KBM-7 (cell line): ENCODE results near the gene P2RY13.

Experiments used
- DNase-seq: peaks from one replicate; pipeline ENCODE4 v3.0.0-alpha.2; 2015
- in situ Hi-C: fragments of 300-500 bp; cut with MboI; formaldehyde crosslinking; loops from 2 replicates; pipeline ENCODE4 v1.14.3; 2020; ENCODE audit warnings: low sequenced_read_pairs, low pct_unique_long_range_greater_than_20kb, mixed read lengths

P2RY13 gene

DNA sequence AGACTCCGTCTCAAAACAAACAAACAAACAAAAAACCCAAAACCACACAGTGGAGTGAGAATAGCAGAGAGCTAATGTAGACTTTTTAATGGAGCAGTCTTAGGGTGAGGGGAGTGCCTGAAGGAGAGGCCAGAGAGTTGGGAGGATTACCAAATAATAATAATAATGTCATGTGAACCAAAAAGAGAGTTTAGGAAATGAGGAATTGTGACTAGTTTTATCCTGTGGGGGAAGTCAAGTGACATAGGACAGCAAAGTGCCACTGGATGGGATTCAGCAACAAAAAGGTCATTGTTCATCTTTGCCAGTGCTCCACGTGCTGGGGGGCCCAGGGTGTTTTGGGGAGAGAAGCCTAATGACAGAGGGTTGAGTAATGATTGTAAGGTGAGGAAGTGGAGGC lies 25.6 kb downstream of the P2RY13 start:
- no peak for DNase-seq
- in situ Hi-C loops: no loop called here

DNA sequence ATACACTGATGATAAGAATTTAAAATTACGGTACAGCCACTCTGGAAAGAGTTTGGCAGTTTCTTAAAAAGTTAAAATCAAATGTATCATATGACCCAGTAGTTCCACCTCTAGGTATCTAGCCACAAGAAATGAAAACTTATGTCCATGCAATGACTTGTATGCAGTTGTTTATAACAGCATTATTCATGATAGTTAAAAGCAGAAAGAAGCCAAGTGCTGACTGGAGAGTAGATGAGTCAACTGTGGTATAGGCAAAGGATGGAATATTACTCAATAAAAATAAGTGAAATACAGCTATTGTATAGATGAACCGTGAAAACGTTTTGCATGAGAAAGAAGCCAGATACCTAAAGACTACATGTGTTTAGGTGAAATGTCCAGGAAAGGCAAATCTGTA lies 27.6 kb downstream of the P2RY13 start:
- in situ Hi-C loops: no loop called here
- no peak for DNase-seq

DNA sequence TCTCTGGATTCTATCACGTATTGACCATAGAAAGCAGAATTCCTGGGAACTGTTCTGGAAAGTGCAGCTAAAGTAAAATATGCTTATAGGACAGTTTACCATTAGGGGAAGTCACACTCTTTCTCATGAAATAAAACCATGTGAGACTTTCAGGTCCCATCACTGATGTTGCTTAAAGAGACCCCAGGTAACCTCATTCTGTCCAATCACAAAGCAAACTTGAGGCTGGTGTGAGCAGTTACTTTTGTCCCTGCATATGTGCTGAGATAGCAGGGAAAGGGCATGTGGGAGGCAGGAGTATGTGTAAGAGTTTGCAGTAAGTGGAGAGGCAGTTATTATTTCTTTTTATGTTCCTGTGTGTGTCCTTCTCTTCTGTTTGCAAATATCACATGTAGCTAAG lies 28.8 kb downstream of the P2RY13 start:
- in situ Hi-C loops: no loop called here
- no peak for DNase-seq

DNA sequence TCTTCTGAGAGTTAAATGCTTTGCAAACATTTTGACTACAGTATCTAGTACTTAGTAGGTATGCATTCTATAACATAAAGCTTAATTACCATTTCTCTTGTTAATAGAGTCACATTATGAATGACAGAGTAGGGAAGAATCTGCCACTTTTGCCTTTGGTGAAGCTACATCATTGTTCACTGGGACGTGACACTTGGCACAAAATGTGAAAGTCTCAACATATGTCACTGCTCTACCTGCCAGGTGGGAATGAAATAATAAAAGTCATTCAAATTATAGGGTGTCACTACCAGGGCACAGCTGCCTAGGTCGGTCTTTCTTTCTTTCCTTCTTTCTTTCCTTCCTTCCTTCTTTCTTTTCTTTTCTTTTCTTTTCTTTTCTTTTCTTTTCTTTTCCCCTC lies 30.3 kb downstream of the P2RY13 start:
- in situ Hi-C loops: no loop called here
- DNase-seq: no peak

DNA sequence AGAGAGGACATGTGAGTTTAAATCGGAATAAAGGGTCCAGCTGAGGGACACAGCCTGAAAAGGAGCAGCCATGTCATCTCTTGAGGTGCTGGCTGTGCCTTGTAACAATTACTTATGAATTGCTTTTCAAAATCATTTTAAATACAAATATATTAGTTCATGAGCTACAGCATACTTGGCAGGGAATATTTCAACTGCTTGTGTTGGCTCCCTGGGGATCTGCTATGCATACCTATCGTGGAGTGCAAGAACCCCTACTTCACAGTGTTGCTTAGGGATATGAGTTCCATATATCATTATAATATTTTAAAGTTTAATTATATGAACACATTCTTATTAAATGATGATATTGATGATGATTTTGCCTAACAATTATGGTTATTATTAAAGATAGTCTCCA lies 31.9 kb downstream of the P2RY13 start:
- in situ Hi-C loops: no loop called here
- DNase-seq: no peak

DNA sequence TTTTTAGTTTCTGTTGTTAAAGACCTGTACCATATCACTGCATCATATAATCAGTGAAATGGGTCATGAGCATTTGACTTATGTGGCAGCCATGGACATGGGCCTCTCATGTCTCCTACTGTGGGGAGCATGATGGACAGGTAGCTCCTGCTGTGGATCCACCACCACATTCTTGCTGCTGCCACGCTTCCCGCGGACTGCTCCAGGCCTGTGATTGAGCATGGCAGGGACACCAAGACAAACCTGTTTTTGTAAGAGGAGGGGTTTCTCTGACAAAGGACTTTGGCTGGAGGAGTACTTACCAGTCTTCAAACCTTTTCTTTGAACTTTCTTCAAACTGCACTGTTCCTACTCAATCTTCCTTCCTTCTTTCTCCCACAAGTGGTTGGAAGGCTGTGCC lies 33.1 kb downstream of the P2RY13 start:
- no peak for DNase-seq
- in situ Hi-C loops: no loop called here

DNA sequence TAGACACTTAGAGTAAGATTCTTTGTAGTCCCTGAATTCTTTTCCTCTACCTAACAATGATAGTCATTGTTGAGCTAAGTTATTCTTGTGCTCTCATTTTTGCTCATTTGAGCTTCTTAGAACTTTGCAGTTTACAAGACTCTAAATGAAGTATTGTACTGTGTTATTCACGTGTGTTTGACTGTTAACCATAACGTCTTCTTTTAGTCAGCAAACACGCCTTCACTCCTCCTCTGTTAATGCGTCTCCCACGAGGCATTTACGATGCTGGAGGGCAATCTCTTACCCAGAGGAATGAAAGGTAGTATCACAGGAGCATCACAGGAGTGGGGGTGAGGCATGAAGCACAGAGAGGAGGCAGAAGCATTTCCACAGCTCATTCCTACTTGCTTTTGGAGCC lies 36.2 kb downstream of the P2RY13 start:
- in situ Hi-C loops: no loop called here
- DNase-seq: no peak

DNA sequence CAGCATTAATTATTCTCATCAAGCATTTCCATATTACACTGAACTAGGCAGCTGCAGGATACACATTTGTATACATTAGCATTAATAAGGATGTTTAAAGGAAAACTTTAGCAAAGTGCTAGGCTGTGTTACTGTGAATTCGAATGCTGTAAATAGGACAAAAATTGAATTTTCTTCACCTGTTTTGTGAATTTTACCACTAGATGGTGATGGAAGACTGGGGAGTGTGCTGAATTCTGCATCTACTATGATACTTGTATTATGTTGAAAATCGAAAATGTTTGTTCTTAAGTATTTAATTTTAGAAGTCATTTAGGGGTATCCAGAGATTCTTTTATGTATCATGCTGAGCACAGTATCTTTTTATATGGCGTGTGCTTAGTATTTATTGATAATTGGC lies 38.7 kb downstream of the P2RY13 start:
- peak; percentile 48 for DNase-seq
- in situ Hi-C loops: no loop called here

DNA sequence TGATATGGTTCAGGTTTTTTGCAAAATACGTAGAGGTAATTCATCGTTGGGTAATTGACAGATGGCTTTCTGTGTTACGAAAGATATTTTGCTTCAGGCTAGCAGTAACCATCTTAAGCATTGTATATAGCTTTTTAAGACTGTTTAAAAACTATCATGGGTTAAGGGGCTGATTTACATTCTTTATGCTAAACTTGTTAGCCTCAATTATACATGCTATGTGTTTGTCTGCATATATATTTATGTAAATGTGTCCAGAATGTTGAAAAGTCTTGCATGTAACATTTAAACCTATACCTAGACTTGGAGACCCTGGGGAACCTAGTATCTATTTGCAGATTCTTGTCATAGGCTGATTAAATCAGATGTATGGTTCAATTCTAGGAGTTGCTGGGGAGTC lies 39.9 kb downstream of the P2RY13 start:
- in situ Hi-C loops: loop anchor here (10.0 kb wide), 1 partner anchor 125 kb away; no protein-coding TSS in a partner anchor
- no peak for DNase-seq

DNA sequence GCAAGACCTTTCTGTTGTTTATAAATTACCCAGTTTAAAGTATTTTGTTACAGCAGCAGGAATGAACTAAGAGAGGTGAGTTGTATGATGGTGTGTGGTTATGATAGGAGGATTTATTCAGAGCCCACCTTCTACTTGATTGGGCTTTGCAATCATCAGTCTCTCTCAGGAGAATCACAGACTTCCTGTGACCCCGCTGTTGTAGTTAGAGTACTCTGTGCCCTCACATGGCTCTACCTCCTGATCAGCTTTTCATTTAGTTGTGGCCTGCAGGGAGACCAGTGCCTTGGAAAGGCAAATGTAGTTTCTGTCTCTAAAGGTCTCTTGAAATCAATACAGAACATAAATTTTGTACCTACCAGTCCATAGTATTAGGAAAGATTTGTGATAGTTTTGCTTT lies 43.4 kb downstream of the P2RY13 start:
- no peak for DNase-seq
- in situ Hi-C loops: loop anchor here (10.0 kb wide), 1 partner anchor 121 kb away; no protein-coding TSS in a partner anchor

DNA sequence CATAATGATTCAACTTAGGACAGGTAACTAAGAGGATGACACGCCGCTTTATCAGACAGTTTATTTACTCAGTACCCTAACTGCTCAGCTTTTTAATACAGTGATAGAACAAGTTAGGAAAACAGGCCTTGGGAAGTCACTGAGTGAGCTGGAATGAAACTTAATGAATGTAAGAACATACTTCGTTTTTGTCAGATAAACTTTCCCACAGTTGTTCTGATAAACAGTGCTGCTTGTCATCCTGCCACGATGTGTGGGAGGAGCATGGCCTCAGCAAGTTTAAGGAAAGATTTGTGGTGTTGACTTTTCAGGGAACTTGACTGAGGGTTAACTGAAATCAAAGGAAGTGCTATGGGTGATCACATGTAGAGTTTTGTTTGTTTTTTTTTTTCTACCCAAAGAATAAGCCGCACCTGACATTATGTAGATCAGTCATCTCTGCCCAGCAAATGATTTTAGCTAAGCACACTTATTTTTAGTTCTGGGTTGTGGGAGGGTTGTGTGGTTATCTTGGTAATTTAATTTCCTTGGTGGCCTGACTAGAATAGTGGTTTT lies 45.4 kb downstream of the P2RY13 start:
- peak; percentile 39 for DNase-seq
- in situ Hi-C loops: loop anchor here (10.0 kb wide), 1 partner anchor 119 kb away; no protein-coding TSS in a partner anchor

DNA sequence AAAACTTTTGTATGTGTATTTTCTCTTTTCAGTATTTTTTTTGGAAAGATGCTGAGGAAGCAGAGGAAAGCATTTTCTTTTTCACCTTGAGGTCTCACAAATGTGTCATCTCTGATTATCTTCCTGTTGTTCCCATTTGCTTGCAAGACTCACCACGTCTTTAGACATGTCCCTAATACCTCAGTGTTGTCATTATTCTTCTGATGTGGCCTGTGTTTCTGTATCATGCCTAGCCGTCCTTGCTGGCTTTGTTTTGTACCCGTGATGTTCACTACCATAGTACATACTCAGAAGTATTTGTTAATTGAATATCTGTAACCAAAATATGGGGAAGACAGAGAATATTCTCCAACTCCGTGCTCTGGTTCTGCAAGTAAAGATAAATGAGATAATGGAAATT lies 46.0 kb downstream of the P2RY13 start:
- in situ Hi-C loops: loop anchor here (10.0 kb wide), 1 partner anchor 119 kb away; no protein-coding TSS in a partner anchor
- DNase-seq: no peak

DNA sequence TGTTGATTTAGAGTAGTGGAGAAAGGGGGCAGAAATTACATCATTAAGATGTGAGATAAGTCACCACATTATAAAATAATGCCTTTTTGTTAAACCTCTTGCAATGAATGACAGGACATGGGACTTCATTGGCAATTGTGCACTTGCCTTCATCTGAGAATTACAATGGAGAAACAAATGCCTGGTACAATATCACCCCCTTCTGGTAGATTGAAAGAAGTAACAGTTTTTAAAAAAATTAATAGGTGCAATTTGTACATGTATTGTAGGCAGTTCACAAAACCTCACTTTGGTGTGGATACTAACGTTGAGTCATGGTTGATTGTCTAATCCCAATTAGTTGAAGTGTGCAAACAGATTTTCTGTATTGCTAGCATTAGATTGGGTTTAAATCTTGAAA lies 46.4 kb downstream of the P2RY13 start:
- in situ Hi-C loops: loop anchor here (10.0 kb wide), 1 partner anchor 118 kb away; no protein-coding TSS in a partner anchor
- peak; percentile 65 for DNase-seq

DNA sequence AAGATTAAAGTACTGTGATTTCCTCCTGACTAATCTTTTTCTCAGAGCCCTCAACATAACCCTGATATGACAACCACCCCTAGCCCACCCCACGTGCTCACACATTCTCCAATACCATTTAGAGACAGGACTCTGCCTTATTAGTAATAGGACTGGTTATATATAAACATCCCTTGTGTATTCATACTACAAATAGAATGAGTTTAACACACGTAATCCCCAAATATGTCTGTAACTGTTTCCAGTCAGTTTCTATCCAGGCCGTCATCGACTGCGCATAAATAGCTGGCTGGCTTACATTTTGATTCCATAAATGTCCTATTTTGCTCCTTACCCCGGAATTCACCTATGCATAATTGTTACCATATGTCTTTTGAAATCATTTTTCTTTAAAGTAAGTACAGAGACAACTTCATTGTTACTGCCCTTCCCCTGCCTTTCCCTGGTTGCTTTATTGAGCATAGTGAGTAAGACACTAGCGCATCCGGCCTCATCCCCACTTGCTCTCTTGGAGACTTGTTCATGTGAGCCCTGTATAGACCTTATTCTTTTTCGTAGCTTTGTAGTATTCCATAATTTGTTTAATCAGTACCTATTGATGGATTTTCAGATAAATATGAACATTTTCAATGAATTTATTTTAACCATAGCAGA lies 47.6 kb downstream of the P2RY13 start:
- in situ Hi-C loops: loop anchor here (10.0 kb wide), 1 partner anchor 117 kb away; no protein-coding TSS in a partner anchor
- no peak for DNase-seq

DNA sequence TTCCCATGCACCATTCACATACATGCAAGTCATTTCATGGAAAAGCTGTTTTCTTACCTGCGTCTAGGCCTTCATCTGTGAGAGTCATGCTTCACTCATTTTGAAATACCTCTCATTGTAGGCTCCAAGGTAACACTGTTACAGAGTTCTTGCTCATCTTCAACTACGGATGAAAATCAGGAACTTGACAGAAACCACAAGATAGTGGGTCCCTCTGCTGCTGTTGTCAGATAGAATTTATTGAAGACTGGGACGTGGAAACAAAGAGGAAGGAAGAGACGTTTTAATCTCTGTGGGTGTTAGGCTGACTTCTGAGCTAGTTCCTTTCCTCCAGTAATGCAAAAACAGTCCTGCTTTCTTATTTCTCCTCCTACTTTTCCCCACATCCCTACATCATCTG lies 51.1 kb downstream of the P2RY13 start, which contains the start of gene P2RY14:
P2RY14 (minus strand) TSS at position 313 of the 400 bp plus-strand sequence. CDS start 64,226 bp downstream, outside the sequence.
- in situ Hi-C loops: no loop called here
- peak; percentile 93 for DNase-seq

DNA sequence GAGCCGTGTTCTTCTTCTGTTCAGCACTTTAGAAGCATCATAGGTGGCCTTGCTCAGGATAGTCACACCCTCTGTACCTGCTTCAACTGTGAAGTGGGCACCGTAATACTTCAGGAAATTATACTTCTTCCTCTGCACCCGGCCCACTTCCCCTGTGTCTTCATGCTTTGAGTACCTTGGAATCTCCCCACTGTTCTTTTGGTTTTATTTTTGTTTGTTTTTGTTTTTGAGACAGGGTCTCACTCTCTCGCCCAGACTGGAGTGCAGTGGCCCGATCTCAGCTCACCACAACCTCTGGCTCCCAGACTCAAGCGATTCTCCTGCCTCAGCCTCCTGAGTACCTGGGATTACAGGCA lies 52.7 kb downstream of the P2RY13 start:
- DNase-seq: no peak
- in situ Hi-C loops: no loop called here
